Measurements from ENCODE around the gene CST7. TPM values are rescaled to one million over a fixed set of nuclear protein-coding genes. Genes with fewer than 3 reads are reported as not detected.

Gene CST7
- total RNA-seq, 4 donors from 2014 or later = 2.5 to 6.1 (median 4.1) TPM

DNA sequence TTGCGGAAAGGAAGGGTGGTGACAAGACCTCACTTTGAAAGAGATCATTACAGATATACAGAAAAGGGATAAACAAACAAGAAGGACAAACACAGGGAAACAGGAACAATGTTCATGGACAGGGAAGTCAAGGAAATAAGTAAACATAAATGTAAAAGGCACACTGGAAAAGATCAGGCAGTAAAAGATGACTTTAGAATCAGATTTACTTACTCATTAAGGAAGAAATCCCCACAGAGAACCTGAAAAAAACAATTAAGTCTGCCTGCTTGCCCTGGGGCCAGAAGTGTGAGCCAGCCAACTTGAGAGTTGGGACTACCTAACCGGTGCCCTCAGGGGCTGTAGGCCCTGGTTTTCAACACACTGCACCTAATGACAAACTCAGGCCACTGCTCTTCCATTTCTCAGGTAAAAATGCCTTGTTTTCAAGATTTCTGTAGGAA, 41.8 kb downstream of the CST7 start:
- H3K36me3 ChIP-seq = no peaks in the 10 kb centered on the region
- no peak overlapping the region for H3K27ac ChIP-seq
- whole genome bisulfite sequencing, 2 donors = 73 to 79% methylated on average over 2 of the region's 2 CpGs
- peak overlapping the region in 1 of 4 donors; percentile 87 for H3K4me3 ChIP-seq
- DNase-seq = no peak
- intact Hi-C loops (cut with DNase I) = loop anchor here (10.0 kb wide), 1 partner anchor 404 kb away; the partner anchor contains the start of gene ABHD12
- H3K4me1 ChIP-seq = peaks cover 5 to 50% (median 24%) of the 10 kb centered on the region in 3 donors
- H3K9me3 ChIP-seq = no peaks in the 10 kb centered on the region
- TF ChIP-seq, protein P1, sequence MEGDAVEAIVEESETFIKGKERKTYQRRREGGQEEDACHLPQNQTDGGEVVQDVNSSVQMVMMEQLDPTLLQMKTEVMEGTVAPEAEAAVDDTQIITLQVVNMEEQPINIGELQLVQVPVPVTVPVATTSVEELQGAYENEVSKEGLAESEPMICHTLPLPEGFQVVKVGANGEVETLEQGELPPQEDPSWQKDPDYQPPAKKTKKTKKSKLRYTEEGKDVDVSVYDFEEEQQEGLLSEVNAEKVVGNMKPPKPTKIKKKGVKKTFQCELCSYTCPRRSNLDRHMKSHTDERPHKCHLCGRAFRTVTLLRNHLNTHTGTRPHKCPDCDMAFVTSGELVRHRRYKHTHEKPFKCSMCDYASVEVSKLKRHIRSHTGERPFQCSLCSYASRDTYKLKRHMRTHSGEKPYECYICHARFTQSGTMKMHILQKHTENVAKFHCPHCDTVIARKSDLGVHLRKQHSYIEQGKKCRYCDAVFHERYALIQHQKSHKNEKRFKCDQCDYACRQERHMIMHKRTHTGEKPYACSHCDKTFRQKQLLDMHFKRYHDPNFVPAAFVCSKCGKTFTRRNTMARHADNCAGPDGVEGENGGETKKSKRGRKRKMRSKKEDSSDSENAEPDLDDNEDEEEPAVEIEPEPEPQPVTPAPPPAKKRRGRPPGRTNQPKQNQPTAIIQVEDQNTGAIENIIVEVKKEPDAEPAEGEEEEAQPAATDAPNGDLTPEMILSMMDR (IDR thresholded peaks at IDR 0.05) = no peak
- no peak for TF ChIP-seq POLR2A (IDR thresholded peaks at IDR 0.05)
- no peaks in the 10 kb centered on the region for H3K27me3 ChIP-seq

DNA sequence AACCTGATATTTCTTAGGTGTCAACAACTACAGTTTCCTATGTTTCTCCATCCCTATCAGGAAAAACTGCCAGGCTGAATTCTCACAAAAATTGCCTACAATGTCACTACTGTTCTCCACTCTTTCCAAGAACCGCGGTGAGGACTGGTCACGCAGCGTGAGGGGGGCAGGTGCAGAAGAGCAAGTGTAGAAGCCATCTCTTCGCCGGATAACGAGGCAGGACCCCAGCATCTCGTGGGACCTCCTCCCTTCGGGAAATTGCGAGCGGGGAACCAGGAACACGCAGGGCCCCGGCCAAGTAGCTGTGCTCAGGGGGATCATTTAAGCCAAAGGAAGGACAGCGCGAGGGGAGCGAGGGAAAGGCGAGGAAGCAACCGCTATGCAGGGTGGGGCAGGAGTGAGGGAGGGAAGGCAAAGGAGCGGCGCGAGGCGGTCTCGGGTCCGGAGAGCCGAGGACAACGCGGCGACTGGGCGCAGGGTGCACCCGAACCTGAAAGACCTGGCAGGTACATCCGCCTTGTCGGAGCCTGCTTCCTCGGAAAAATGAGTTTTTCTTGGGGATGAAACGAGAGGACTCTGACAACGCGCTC, 42.9 kb downstream of the CST7 start:
- H3K36me3 ChIP-seq = no peaks in the 10 kb centered on the region
- no peaks in the 10 kb centered on the region for H3K9me3 ChIP-seq
- TF ChIP-seq, protein P1 (IDR thresholded peaks at IDR 0.05) = no peak
- TF ChIP-seq POLR2A (IDR thresholded peaks at IDR 0.05) = no peak
- no peak for DNase-seq
- peak overlapping the region; percentile 87 to 93 (median 90) for H3K4me3 ChIP-seq
- intact Hi-C loops (cut with DNase I) = loop anchor here (10.0 kb wide), 1 partner anchor 403 kb away; the partner anchor contains the start of gene ABHD12
- peak overlapping the region; percentile 92 to 96 (median 96) for H3K27ac ChIP-seq
- H3K4me1 ChIP-seq = peaks cover 5 to 61% (median 24%) of the 10 kb centered on the region in 3 donors
- WGBS, 2 donors = 0 to 2% methylated on average over 28 to 36 of the region's 36 CpGs
- H3K27me3 ChIP-seq = no peaks in the 10 kb centered on the region

DNA sequence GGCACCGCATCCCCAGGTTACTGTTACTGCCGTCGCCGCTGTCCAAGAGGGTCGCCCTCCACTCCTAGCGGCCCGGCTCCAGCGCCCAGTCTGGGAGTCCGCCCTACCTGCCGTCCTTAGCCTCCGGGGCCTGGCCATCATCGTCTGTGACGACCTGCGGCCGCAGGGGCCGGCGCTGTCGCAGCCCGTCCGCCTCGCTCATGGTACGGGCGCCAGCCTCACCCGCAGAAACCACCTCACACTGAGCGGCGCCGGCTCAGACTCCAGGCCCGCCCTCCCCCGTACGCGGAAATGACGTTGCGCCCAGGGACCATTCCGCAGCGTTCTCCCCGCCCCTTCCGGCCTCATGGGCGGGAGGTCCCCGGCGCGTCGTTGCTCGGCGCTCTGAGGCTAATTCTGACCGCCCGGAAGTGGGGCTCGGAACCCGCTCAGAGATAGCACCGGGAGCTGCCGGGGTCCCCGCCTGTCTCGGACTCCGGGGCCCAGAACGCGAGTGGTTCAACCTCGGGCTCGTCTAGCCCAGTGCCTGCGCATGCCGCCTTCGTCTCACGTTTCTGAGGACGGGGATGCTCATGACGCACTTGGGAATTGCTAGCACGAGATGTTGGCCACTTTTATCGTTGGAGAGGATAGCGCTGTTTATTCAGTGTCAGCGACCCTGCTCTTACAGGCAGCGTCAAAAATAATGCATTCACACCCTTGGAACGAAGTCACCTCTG, 43.6 kb downstream of the CST7 start, which contains the start of gene APMAP:
Gene APMAP, minus strand, starts transcription at position 265 of the 719 bp plus-strand sequence. Its CDS starts 63 bp downstream, at position 202.
- peak; percentile 77 for DNase-seq
- TF ChIP-seq POLR2A (IDR thresholded peaks at IDR 0.05) = peak in 3 of 4 donors; percentile 75 to 99 (median 95)
- TF ChIP-seq, protein P1 (IDR thresholded peaks at IDR 0.05) = peak in 2 of 6 experiments; percentile 9 to 10
- Histone ChIP-seq H3K27me3 (no peaks in the 10 kb centered on the region), H3K36me3 (no peaks in the 10 kb centered on the region), H3K9me3 (no peaks in the 10 kb centered on the region), H3K27ac (peak within 1 kb of the TSS; percentile 92 to 96 (median 96)), H3K4me3 (peak within 1 kb of the TSS; percentile 87 to 93 (median 90)), H3K4me1 (peaks cover 5 to 64% (median 24%) of the 10 kb centered on the region in 3 donors)
- intact Hi-C loops (cut with DNase I) = loop anchor here (10.0 kb wide), 1 partner anchor 402 kb away; the partner anchor contains the start of gene ABHD12
- 0% methylated on average over 14 to 28 of the region's 69 CpGs for WGBS, 2 donors

DNA sequence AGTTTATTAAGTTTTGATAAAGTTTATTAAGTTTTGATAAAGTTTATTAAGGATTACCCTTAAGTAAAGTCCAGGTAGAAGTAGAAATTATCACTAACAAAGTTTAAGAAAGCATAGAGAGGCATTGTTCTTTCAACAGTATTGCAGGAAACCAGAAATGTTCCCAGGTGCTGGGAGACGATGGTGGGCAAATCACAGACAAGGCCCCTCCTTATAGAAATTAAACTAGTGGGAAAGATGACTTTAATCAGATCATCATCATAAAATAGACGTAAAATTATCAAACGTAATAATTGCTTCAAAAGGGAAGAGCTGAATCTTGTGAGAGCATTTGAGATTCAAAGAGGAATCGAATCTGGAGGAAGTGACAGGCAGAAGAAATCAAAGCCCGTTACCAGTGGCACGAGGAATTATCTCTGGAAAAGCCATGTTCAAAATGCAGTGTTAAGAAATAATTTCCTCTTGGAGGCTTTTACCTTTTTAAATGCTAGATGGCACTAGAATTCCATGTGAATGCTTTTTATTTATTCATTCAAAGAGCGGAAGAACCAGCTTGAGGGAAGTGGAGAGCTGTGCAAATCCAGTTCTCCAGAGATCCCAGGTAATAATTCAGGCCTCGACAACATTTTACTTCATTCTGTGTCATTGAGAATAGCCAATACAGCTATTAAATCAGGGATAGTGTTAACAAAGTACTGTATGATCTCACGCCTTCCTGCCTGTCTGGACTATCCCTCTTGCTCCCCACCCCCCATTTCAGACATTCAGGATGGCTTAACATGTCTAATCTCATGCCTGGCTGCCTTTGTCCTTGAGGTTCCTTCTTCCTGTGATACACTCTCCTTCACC, 44.5 kb downstream of the CST7 start:
- peaks cover 5 to 73% (median 27%) of the 10 kb centered on the region in 3 donors for H3K4me1 ChIP-seq
- intact Hi-C loops (cut with DNase I) = loop anchor here (2.0 to 10.0 kb wide), 2 partner anchors 71 to 401 kb away; partner anchors contain the start of gene ABHD12
- peak overlapping the region; percentile 92 to 96 (median 96) for H3K27ac ChIP-seq
- H3K27me3 ChIP-seq = no peaks in the 10 kb centered on the region
- H3K36me3 ChIP-seq = no peaks in the 10 kb centered on the region
- TF ChIP-seq, protein P1 (IDR thresholded peaks at IDR 0.05) = peak in 5 of 6 experiments; percentile 17 to 49 (median 34)
- no peak for TF ChIP-seq POLR2A (IDR thresholded peaks at IDR 0.05)
- H3K9me3 ChIP-seq = no peaks in the 10 kb centered on the region
- WGBS, 2 donors = 14 to 32% methylated on average over 9 of the region's 9 CpGs
- peak overlapping the region; percentile 87 to 93 (median 90) for H3K4me3 ChIP-seq
- DNase-seq = no peak

All from esophagus squamous epithelium (tissue), 5 donors.